ENCODE measurements around the gene RSBN1L.
A peak's percentile ranks its signal among the peaks of the same experiment; 100 is the strongest.
"Not testable (repeated sequence)": the region's sequence is repeated elsewhere in the genome, so short reads cannot be mapped to it uniquely, and the experiment has no call there.

Gene RSBN1L
- long read RNA-seq, donor 1, full-length matches to known transcripts: 1 of 1 reads
- long read RNA-seq, donor 1, partial matches to known transcripts: 0 of 1 reads
- long read RNA-seq, donor 1, other reads (novel, unspliced or antisense): 0 of 1 reads
- long read RNA-seq, donor 2, full-length matches to known transcripts: 1 of 1 reads
- long read RNA-seq, donor 2, partial matches to known transcripts: 0 of 1 reads
- long read RNA-seq, donor 2, other reads (novel, unspliced or antisense): 0 of 1 reads
- long read RNA-seq, donor 3: 0 reads
- long read RNA-seq, donor 4, full-length matches to known transcripts: 1 of 1 reads
- long read RNA-seq, donor 4, partial matches to known transcripts: 0 of 1 reads
- long read RNA-seq, donor 4, other reads (novel, unspliced or antisense): 0 of 1 reads
- long read RNA-seq, donor 5, full-length matches to known transcripts: 1 of 6 reads
- long read RNA-seq, donor 5, partial matches to known transcripts: 5 of 6 reads
- long read RNA-seq, donor 5, other reads (novel, unspliced or antisense): 0 of 6 reads
- long read RNA-seq, donor 6, partial matches to known transcripts: 5 of 5 reads
- long read RNA-seq, donor 6, other reads (novel, unspliced or antisense): 0 of 5 reads
- long read RNA-seq, donor 7: 0 reads
- long read RNA-seq, donor 8, full-length matches to known transcripts: 4 of 4 reads
- long read RNA-seq, donor 8, partial matches to known transcripts: 0 of 4 reads
- long read RNA-seq, donor 8, other reads (novel, unspliced or antisense): 0 of 4 reads

DNA sequence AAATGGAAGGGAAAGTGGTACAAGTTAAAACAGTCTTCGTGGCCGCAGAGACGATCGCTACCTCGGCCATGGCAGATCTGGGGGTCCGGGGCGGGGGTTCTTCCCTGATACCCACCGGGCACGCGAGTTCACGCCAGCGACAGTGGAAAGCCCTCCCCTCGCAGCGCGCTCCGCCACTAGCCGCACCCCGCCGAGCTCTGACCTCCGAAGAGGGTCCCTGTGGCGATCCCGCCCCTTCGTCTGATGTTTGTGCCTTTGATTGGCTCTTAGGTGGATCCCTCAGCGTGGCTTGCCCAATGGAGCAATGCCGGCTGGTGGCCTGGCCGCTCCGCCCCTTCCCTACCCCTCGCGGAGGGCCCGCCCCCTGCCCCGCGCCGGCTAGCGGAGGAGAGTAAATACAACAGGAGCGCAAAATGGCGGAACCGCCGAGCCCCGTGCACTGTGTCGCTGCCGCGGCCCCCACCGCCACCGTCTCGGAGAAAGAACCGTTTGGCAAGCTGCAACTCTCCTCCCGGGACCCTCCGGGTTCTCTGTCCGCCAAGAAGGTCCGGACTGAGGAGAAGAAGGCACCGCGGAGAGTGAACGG is at the start of gene RSBN1L:
RSBN1L (plus strand) TSS at position 403 of the 586 bp plus-strand sequence; CDS start at position 414, 11 bp downstream.
- peak; percentile 94 for DNase-seq

GRCh38 chr7:77648742-77649338 is 47.4 kb upstream of the RSBN1L start:
- DNase-seq: no peak

- no peak for DNase-seq
These were observed 46.4 kb upstream of the RSBN1L start for GRCh38 chr7:77649716-77650349.

DNA sequence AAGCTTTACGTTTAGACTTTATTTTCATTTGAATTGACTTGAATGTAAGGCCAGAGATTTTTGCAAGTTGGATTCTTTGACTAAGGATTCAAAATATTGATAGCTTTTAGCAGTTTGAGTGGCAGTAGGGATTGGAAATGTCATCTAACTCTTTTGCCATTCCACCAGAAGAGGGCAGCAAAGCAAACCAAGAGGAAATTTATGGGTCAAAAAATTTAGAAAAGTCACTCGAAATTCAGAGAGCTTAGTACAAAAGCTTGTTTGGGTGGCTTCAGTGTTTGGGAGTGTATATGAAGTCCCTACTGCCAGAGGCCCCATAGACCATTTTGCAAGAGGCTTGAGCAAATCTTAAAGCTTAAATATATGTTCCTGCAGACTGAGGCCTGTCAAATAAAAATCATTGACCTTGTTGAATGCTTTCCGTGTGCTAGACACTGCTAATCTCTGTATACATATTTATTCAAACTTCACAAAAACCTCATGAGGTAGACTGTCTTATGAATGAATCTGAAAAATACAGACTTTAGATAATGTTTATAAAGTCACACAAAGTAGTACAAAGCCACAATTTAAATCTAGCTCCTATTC is 44.6 kb upstream of the RSBN1L start:
- no peak for DNase-seq

GRCh38 chr7:77652826-77653225 is 43.4 kb upstream of the RSBN1L start:
- not testable (repeated sequence) for DNase-seq

DNA sequence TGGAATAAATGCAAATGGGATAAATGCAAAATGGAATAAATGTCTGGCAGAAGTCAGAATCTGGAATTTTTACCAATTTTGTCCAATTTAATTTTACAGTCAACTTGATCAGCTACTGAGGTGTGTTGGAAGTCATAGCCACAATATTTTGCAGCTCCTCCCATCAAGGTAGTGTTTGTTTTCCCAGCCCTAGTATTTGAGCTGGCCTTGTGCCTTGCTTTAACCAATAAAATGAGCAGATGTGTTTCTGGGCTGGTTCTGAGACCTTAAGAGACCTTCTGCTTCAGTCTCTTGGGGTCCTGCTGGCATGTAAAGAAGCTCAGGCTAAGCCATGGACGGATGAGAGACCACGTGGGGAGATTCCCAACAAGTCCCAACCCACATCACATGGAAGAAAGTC is 42.7 kb upstream of the RSBN1L start:
- no peak for DNase-seq

GRCh38 chr7:77655356-77655755 is 40.9 kb upstream of the RSBN1L start:
- no peak for DNase-seq

DNA sequence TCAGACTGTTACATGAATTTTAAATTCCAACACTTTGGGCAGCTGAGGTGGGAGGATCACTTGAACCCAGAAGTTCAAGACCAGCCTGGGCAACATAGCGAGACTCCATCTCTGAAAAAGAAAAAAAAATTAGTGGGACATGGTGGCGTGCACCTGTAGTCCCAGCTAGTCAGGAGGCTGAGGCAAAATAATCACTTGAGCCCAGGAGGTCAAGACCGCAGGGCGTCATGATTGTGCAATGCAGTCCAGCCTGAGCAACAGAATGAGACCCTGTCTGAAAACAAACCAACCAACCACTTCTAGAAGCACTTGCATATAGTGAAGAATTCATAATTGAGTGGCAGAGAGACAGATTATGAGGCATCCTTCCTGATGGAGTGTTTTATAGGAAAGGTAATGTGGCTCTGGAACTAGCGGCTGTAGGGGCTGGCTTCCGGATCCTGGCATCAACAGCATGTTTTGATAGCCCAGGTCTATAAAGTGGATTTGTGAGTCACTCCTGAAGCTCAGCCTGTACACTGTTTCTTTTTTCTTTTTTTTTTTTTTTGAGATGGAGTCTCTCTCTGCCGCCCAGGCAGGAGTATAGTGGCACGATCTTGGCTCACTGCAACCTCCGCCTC is 40.3 kb upstream of the RSBN1L start:
- DNase-seq: no peak

DNA sequence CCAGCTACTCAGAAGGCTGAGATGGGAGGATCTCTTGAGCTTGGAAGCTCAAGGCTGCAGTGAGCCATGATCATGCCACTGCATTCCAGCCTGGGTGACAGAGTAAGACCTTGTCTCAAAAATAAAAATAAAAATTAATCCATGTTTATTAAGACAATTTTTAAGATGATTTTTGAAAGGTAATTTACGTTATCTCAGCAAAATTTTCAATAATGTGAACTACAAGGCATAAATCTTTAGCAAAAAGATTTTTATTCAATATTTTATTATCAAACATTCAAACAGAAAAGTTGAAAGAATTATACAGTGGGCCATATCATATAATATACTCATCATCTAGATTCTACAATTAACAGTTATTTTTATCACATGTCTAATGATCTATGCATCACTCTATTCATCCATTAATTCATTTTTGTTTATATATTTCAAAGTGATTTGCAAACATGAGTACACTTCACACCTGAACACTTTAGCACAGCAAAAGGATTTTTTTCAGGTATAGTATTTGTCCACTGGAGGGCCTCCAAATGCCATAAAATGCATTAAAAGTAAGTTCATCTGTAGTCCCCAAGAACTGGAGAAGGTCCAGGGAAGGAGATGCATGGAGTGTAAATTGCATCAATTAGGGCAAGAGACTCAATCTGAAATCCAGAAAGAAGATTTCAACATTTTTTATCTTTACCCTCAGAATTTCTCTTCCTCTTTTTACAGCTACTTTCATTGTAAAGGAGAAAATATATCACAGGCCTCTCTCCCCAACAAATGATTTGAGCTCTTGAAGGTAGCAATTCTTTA is 38.6 kb upstream of the RSBN1L start:
- no peak for DNase-seq

DNA sequence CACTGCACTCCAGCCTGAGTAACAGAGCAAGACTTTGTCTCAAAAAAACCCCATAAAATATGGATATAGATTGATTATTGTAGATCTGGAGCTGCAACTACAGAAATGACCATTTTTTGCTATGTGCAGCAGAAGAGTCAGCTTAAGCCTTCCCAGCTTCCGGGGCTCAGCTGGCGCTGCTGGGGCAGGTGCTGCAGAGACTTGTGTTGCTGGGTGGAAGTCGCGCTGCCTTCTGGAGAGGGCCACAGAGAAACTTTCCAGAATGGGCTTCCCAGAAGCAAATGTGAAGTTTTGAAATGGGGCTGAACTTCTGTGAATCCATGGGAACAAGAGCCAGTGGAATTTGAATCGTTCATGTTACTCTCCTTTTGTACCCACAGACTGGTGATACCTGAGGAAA is 37.3 kb upstream of the RSBN1L start:
- DNase-seq: no peak

GRCh38 chr7:77661816-77662215 is 34.4 kb upstream of the RSBN1L start:
- no peak for DNase-seq

DNA sequence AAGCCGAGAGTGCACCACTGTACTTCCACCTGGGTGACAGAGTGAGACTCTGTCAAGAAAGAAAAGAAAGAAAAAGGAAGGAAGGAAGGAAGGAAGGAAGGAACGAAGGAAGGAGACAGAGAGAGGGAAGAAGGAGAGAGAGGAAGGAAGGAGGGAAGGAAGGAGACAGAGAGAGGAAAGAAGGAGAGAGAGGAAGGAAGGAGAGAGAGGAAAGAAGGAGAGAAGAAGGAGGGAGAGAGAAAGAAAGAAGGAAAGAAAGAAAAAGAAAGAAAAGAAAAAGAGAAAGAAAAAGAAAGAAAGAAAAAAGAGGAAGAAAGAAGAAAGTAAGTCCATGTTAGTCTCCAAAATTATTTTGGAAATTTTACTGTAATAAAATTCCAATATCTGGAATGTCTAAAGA is 33.4 kb upstream of the RSBN1L start:
- no peak for DNase-seq

GRCh38 chr7:77664715-77665114 is 31.5 kb upstream of the RSBN1L start:
- no peak for DNase-seq

DNA sequence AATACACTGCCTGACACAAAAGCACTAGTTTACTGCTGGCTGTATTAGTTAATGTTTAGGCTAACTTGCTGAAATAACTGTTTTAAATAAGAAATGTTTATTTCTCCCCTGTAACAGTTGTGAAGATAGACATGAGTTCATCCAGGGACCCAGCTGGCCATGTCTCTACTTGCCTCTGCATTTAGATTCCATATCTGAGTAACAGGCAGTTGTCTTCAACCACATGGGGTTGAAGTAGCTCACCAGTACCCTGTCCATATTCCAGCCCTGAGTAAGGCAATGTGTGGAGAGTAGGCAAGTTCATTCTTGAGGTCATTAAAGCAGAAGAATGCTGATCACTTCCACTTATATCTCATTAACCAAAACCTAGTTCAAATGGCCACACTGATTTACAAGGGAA is 31.1 kb upstream of the RSBN1L start:
- DNase-seq: no peak

DNA sequence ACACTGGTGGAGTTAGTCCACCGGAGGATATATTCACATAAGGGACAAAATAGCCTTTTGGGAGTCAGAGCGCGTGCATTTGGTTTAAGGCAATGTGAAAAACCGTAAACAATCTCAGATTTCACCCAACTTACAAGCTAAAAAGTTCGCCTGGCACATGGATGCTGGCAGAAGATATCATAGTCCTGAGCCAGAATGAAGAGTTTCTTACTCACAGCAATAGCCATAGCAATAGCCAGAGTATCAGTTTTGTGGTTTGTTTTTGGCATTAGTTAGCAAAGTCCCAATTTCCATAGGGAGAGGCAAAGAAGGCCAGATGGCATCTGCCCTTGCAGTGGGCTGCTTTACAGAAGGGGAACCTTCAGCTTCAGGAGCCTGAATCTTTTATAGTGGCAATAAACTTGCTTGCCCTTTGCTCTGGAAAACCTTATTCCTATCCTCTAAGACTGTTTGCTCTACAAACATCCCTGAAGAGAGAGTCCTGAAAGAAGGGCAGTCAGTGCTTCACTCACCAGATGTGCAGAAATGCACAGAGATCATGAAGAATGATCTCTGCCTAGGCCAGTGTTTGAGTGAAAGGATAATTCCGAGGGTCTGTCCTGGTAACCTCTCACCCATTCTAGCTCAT is 28.7 kb upstream of the RSBN1L start:
- DNase-seq: no peak

DNA sequence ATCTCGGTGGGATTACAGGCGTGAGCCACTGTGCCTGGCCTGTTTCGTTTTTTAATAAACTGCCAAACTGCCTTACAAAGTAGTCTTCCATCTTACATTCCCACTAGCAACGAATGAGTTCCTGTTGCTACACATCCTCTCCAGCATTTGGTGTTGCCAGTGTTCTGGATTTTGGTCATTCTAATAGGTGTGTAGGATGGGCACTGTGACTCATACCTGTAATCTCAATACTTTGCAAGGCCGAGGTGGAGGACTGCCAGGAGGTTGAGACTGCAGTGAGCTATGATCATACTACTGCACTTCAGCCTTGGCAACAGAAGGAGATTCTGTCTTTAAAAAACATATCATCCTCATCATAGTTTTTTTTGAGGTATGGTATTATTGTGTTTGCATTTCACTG is 21.4 kb upstream of the RSBN1L start:
- no peak for DNase-seq

DNA sequence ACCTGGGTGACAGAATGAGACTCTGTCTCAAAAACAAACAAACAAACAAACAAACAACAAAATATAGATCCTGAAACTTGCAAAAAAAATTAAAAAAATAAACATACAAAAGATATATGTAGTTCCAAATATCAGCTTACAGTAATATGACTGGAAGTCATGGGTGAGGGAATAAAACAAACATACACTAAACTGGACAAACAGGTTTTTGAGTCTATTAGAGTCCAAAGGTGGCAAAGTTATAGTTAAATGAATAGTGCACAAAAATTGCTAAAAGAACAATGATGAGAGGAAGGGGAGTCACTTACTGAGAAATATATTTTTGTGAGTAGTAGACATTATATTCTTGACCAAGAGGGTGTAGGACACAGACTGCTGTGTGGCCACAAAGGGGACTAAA is 16.7 kb upstream of the RSBN1L start:
- DNase-seq: no peak

GRCh38 chr7:77680266-77680665 is 16.0 kb upstream of the RSBN1L start:
- DNase-seq: no peak

DNA sequence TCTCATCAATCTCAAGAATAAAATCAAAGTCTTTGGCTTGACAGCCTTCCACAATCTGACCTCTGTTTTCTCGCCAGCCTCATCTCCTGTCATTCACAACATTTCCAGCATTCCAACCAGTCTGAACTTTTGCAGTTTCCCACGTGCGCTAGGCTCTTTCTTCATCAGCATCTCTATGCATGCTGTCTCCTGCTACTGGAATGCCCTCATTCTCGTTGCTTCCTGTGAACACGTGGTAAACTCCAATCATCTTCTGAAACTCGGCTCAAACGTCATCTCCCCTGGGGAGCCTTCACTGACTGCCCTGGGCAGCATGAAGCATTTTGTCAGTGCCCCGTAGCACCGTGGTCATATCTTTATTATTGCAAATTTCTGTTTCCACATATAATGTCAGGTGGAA is 12.2 kb upstream of the RSBN1L start:
- DNase-seq: no peak

GRCh38 chr7:77685233-77685632 is 11.0 kb upstream of the RSBN1L start:
- DNase-seq: no peak
